Measurements from ENCODE around the gene PLA2G4A. TPM values are rescaled to one million over a fixed set of nuclear protein-coding genes. Genes with fewer than 3 reads are reported as not detected.

Gene PLA2G4A
- total RNA-seq, 1 experiment from 2014 or later = 0.39 TPM

GRCh38 chr1:186999506-186999905 is 170.8 kb downstream of the PLA2G4A start:
- Mint-ChIP-seq H3K9me3 (peaks cover 3% of the 10 kb centered on the region in 2 experiments; a peak in 3 of 5 replicates), H3K4me1 (peaks cover 12% of the 10 kb centered on the region in 2 experiments), H3K36me3 (ENCODE audit: insufficient read depth in 1 of 3, low read depth in 3 of 3) (peaks cover 0 to 6% (median 0%) of the 10 kb centered on the region in 3 experiments; a peak in 3 of 7 replicates), H3K27ac (peak overlapping the region in 1 of 3 experiments; percentile 46; a peak in 2 of 7 replicates), H3K27me3 (ENCODE audit: low read depth) (no peaks in the 10 kb centered on the region), H3K4me3 (no peak overlapping the region)
- Histone ChIP-seq H3K27me3 (ENCODE audit: insufficient read depth, low read length) (no peaks in the 10 kb centered on the region), H2BK120ac (ENCODE audit: low read depth, low read length, poor library complexity, severe bottlenecking) (no peak overlapping the region), H4K91ac (ENCODE audit: insufficient read length, low read depth, low read length) (no peak overlapping the region), H3K56ac (ENCODE audit: insufficient read length, low read depth, low read length) (no peak overlapping the region), H2AK5ac (ENCODE audit: insufficient read length, low read length) (no peak overlapping the region), H2BK20ac (ENCODE audit: low read depth, low read length, poor library complexity, severe bottlenecking) (no peak overlapping the region), H3T11ph (ENCODE audit: low read length) (no peak overlapping the region), H3K27ac (ENCODE audit: insufficient read length, low read depth, low read length) (no peak overlapping the region), H3K9me3 (ENCODE audit: control insufficient read depth, low read depth, low read length) (no peaks in the 10 kb centered on the region), H2BK12ac (ENCODE audit: insufficient read length, low read depth, low read length) (no peak overlapping the region), H3K23me2 (ENCODE audit: insufficient read length, low read depth, low read length, poor library complexity, severe bottlenecking) (no peaks in the 10 kb centered on the region), H3K18ac (ENCODE audit: insufficient read length, low read depth, low read length) (no peak overlapping the region), H3K4me1 (ENCODE audit: insufficient read depth, low read length) (no peaks in the 10 kb centered on the region), H3K79me2 (ENCODE audit: insufficient read depth, low read length) (no peaks in the 10 kb centered on the region), H4K5ac (ENCODE audit: insufficient read length, low read depth, low read length) (no peak overlapping the region), H4K20me1 (ENCODE audit: control insufficient read depth, insufficient read depth, insufficient read length) (no peaks in the 10 kb centered on the region), H2BK5ac (ENCODE audit: insufficient read length, low read length) (no peak overlapping the region), H3K79me1 (ENCODE audit: insufficient read depth, low read depth, low read length, poor library complexity, severe bottlenecking) (no peaks in the 10 kb centered on the region), H2BK15ac (ENCODE audit: low read depth, low read length) (no peak overlapping the region), H3K4me2 (ENCODE audit: insufficient read depth, insufficient read length, low read length) (no peak overlapping the region), H3K4ac (ENCODE audit: low read depth, low read length) (no peak overlapping the region), H3K9ac (ENCODE audit: extremely low read depth, insufficient read length, low read length) (no peak overlapping the region), H2AFZ (ENCODE audit: low read length) (no peak overlapping the region), H3K14ac (ENCODE audit: insufficient read depth, low read length) (no peak overlapping the region), H4K8ac (replicated peaks; ENCODE audit: insufficient read length, low read depth, low read length) (no peak overlapping the region), H3K23ac (ENCODE audit: insufficient read length, low read depth, low read length) (no peak overlapping the region)
- DNase-seq = no peak
- no peak for TF ChIP-seq CTCF (conservative IDR thresholded peaks at IDR 0.05)
- WGBS (ENCODE audit: extremely low coverage, insufficient read length, low lambda C conversion rate) = no CpG with 5 or more reads among the region's 6 CpGs
